Measurements from ENCODE around the gene VEGFD.

DNA sequence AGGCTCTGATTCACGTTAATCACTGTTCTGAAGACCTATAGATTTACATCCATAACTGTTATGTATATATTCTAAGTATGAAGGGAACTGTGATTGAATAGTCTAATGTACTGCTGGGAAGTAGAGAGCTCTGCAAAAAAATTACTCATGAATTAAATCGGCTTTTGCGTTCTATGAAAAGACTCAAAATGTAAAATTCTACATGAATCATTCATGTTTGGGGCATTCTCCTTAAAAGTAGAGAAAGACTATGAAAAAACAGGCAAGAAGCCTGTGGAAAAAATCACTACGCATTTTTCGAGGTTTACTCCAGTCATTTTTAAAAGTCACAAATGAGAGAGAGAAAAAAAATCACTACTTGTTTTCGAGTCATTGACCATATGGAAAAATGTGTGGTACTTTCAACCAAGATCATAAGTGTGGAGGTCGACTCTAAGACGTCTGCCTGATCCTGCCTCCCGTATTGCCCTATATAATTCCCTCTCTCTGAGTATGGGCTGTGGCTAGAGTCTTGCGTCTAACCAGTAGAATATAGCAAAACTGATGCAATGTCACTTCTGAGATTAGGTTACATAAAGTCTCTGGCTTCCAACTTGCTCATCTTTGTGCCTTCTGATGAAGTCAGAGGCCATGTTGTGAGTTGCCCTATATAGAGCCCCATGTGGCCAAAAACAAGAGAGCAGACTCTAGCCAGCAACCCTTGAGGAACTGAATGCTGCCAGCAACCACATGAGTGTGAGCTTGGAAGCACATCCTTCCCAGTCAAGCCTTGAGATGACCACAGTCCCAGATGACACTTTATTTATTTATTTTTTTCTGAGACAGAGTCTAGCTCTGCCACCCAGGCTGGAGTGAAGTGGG, 32.1 kb upstream of the VEGFD start:
- TF ChIP-seq EZH2 (IDR thresholded peaks at IDR 0.05; ENCODE audit: borderline replicate concordance, low read length) (no peak), CTCF (IDR thresholded peaks at IDR 0.05; ENCODE audit: low read length) (no peak)
